ENCODE results near the gene FRMD6.

The FRMD6 gene

GRCh38 chr14:51651388-51652167 lies at the start of gene FRMD6:
TSS of gene FRMD6 (plus strand) at chr14:51651910. CDS start at chr14:51689837, 37,927 bp downstream.
- in situ Hi-C loops (cut with MboI; ENCODE audit: low sequenced_read_pairs) = no loop called here

- in situ Hi-C loops (cut with MboI; ENCODE audit: low sequenced_read_pairs) = no loop called here
Observed at GRCh38 chr14:51602310-51602709, 49.4 kb upstream of the FRMD6 start.

GRCh38 chr14:51603495-51603894 lies 48.2 kb upstream of the FRMD6 start:
- in situ Hi-C loops (cut with MboI; ENCODE audit: low sequenced_read_pairs) = no loop called here

- in situ Hi-C loops (cut with MboI; ENCODE audit: low sequenced_read_pairs) = no loop called here
Observed at GRCh38 chr14:51604073-51604472, 47.6 kb upstream of the FRMD6 start.

GRCh38 chr14:51605575-51605974 lies 46.1 kb upstream of the FRMD6 start:
- in situ Hi-C loops (cut with MboI; ENCODE audit: low sequenced_read_pairs) = no loop called here

- in situ Hi-C loops (cut with MboI; ENCODE audit: low sequenced_read_pairs) = no loop called here
Observed at GRCh38 chr14:51607711-51608110, 44.0 kb upstream of the FRMD6 start.

GRCh38 chr14:51609251-51609954 lies 42.3 kb upstream of the FRMD6 start:
- in situ Hi-C loops (cut with MboI; ENCODE audit: low sequenced_read_pairs) = no loop called here

GRCh38 chr14:51609955-51610283 lies 41.8 kb upstream of the FRMD6 start:
- in situ Hi-C loops (cut with MboI; ENCODE audit: low sequenced_read_pairs) = no loop called here

- in situ Hi-C loops (cut with MboI; ENCODE audit: low sequenced_read_pairs) = no loop called here
Observed at GRCh38 chr14:51610771-51611170, 40.9 kb upstream of the FRMD6 start.

GRCh38 chr14:51612449-51612848 lies 39.3 kb upstream of the FRMD6 start:
- in situ Hi-C loops (cut with MboI; ENCODE audit: low sequenced_read_pairs) = no loop called here

GRCh38 chr14:51613416-51613815 lies 38.3 kb upstream of the FRMD6 start:
- in situ Hi-C loops (cut with MboI; ENCODE audit: low sequenced_read_pairs) = no loop called here

GRCh38 chr14:51614707-51615106 lies 37.0 kb upstream of the FRMD6 start:
- in situ Hi-C loops (cut with MboI; ENCODE audit: low sequenced_read_pairs) = no loop called here

GRCh38 chr14:51616256-51616655 lies 35.5 kb upstream of the FRMD6 start:
- in situ Hi-C loops (cut with MboI; ENCODE audit: low sequenced_read_pairs) = no loop called here

- in situ Hi-C loops (cut with MboI; ENCODE audit: low sequenced_read_pairs) = no loop called here
Observed at GRCh38 chr14:51616724-51617409, 34.8 kb upstream of the FRMD6 start.

GRCh38 chr14:51619561-51619960 lies 32.1 kb upstream of the FRMD6 start:
- in situ Hi-C loops (cut with MboI; ENCODE audit: low sequenced_read_pairs) = no loop called here

GRCh38 chr14:51620056-51620455 lies 31.7 kb upstream of the FRMD6 start:
- in situ Hi-C loops (cut with MboI; ENCODE audit: low sequenced_read_pairs) = no loop called here

- in situ Hi-C loops (cut with MboI; ENCODE audit: low sequenced_read_pairs) = no loop called here
Observed at GRCh38 chr14:51621654-51622053, 30.1 kb upstream of the FRMD6 start.

- in situ Hi-C loops (cut with MboI; ENCODE audit: low sequenced_read_pairs) = no loop called here
Observed at GRCh38 chr14:51622376-51622775, 29.3 kb upstream of the FRMD6 start.

- in situ Hi-C loops (cut with MboI; ENCODE audit: low sequenced_read_pairs) = no loop called here
Observed at GRCh38 chr14:51624955-51625569, 26.6 kb upstream of the FRMD6 start.

GRCh38 chr14:51626185-51626584 lies 25.5 kb upstream of the FRMD6 start:
- in situ Hi-C loops (cut with MboI; ENCODE audit: low sequenced_read_pairs) = no loop called here

GRCh38 chr14:51626788-51627187 lies 24.9 kb upstream of the FRMD6 start:
- in situ Hi-C loops (cut with MboI; ENCODE audit: low sequenced_read_pairs) = no loop called here

All from HL-60/S4 (cell line).